ENCODE measurements around the gene ACTG1. TPM values are rescaled to one million over a fixed set of nuclear protein-coding genes. Genes with fewer than 3 reads are reported as not detected.

Gene ACTG1
- total and polyA plus RNA-seq, 2 of the 13 experiments (the other 11 are each of a cell fraction or from before 2014, with no cell fraction given): 973 to 1,138 TPM

GRCh38 chr17:81512562-81513371, at the start of gene ACTG1 (continued):
- TF ChIP-seq HIVEP1 (CRISPR knock-in tag; IDR thresholded peaks at IDR 0.05) (no peak), SNAPC5 (CRISPR knock-in tag; IDR thresholded peaks at IDR 0.05; ENCODE audit: borderline replicate concordance) (no peak), IRF1 (CRISPR knock-in tag; IDR thresholded peaks at IDR 0.05; ENCODE audit: low read depth) (peak; percentile 79), MED13 (CRISPR knock-in tag; IDR thresholded peaks at IDR 0.05) (peak; percentile 82; the same call in 1 of the 2 replicates), CREM (IDR thresholded peaks at IDR 0.05) (no peak), CREM (CRISPR knock-in tag; IDR thresholded peaks at IDR 0.05) (no peak), ZSCAN20 (CRISPR knock-in tag; IDR thresholded peaks at IDR 0.05; ENCODE audit: borderline replicate concordance) (peak; percentile 87), NCOA2 (CRISPR knock-in tag; IDR thresholded peaks at IDR 0.05) (peak; percentile 22; the same call in 1 of the 2 replicates), IRF9 (CRISPR knock-in tag; IDR thresholded peaks at IDR 0.05; ENCODE audit: borderline replicate concordance) (peak; percentile 69; the same call in 1 of the 2 replicates), ZMYM2 (CRISPR knock-in tag; IDR thresholded peaks at IDR 0.05) (no peak), ZNF891 (CRISPR knock-in tag; IDR thresholded peaks at IDR 0.05) (no peak; the same call in 1 of the 2 replicates), RBM22 (optimal IDR thresholded peaks at IDR 0.05; ENCODE audit: low read length) (no peak), PREB (CRISPR knock-in tag; IDR thresholded peaks at IDR 0.05) (no peak), HDAC6 (IDR thresholded peaks at IDR 0.05; ENCODE audit: low read depth, low read length) (no peak), IKZF1 (IDR thresholded peaks at IDR 0.05) (no peak), XBP1 (CRISPR knock-in tag; IDR thresholded peaks at IDR 0.05) (no peak), ZSCAN29 (CRISPR knock-in tag; conservative IDR thresholded peaks at IDR 0.05) (peak; percentile 52; the same call in 1 of the 2 replicates), ZNF367 (CRISPR knock-in tag; IDR thresholded peaks at IDR 0.05; ENCODE audit: borderline replicate concordance) (peak; percentile 71; the same call in 1 of the 2 replicates), IRF2 (CRISPR knock-in tag; IDR thresholded peaks at IDR 0.05) (no peak), ARID3A (IDR thresholded peaks at IDR 0.05; ENCODE audit: low read depth, low read length) (no peak), ZNF776 (CRISPR knock-in tag; IDR thresholded peaks at IDR 0.05) (peak; percentile 28; the same call in 1 of the 2 replicates), ZNF281 (CRISPR knock-in tag; IDR thresholded peaks at IDR 0.05; ENCODE audit: borderline replicate concordance) (no peak)
